22Rv1 (cell line): ENCODE results near the gene COA1.
A peak's percentile ranks its signal among the peaks of the same experiment; 100 is the strongest.

Experiments used
- H3K27ac ChIP-seq: fragments of 450-650 bp; 2 replicates; pipeline ENCODE4 v1.5.1; 2017
- CTCF ChIP-seq: fragments of 450-650 bp; IDR thresholded peaks from 2 replicates; pipeline ENCODE4 v1.5.1; 2017; ENCODE audit warnings: mild to moderate bottlenecking
- ZFX ChIP-seq: fragments of 450-650 bp; IDR thresholded peaks from 2 replicates; pipeline ENCODE4 v1.6.1; 2017; ENCODE audit warnings: antibody characterized with exemption, borderline replicate concordance

The COA1 gene

GRCh38 chr7:43619213-43620012, 109.9 kb downstream of the COA1 start:
- peak overlapping the region; percentile 28 for H3K27ac ChIP-seq
- TF ChIP-seq ZFX, result no peak
- TF ChIP-seq CTCF, result no peak

GRCh38 chr7:43618073-43618472, 111.2 kb downstream of the COA1 start:
- no peak overlapping the region for H3K27ac ChIP-seq
- TF ChIP-seq CTCF, result no peak
- no peak for TF ChIP-seq ZFX

- H3K27ac ChIP-seq, result no peak overlapping the region
- TF ChIP-seq ZFX, result no peak
- no peak for TF ChIP-seq CTCF
Measured at GRCh38 chr7:43616977-43617376, 112.3 kb downstream of the COA1 start.

- TF ChIP-seq CTCF (no peak), ZFX (no peak)
- H3K27ac ChIP-seq, result no peak overlapping the region
Measured at GRCh38 chr7:43615558-43616145, 113.7 kb downstream of the COA1 start.

GRCh38 chr7:43612599-43613589, 116.4 kb downstream of the COA1 start:
- H3K27ac ChIP-seq, result no peak overlapping the region
- TF ChIP-seq ZFX (no peak), CTCF (no peak)

- no peak overlapping the region for H3K27ac ChIP-seq
- no peak for TF ChIP-seq CTCF
Measured at GRCh38 chr7:43612128-43612527, 117.2 kb downstream of the COA1 start.

GRCh38 chr7:43609097-43609496, 120.2 kb downstream of the COA1 start:
- H3K27ac ChIP-seq, result no peak overlapping the region
- no peak for TF ChIP-seq CTCF
- no peak for TF ChIP-seq ZFX
